Spleen (tissue), 11 donors: ENCODE results near the gene DLG3. TPM values are rescaled to one million over a fixed set of nuclear protein-coding genes. Genes with fewer than 3 reads are reported as not detected.

Experiments
- DNase-seq: peaks from one replicate; pipeline ENCODE4 v3.0.0-alpha.2; 2020
- H3K27ac ChIP-seq, 8 donors: fragments of 200-600 bp; sonication (generic) in 7 of 8; 1 replicate in 4 of 8; 2 replicates in 4 of 8; pipeline versions ENCODE4 v1.5.0 to v1.8.0; 2016 to 2021; ENCODE audit warnings: inconsistent platforms in 4 of 8, mild to moderate bottlenecking in 4 of 8, moderate library complexity in 1 of 8
- H3K27me3 ChIP-seq, 7 donors: fragments of 200-600 bp; sonication (generic) in 6 of 7; replicated peaks in 1 of 7; 1 replicate in 4 of 7; 2 replicates in 3 of 7; pipeline versions ENCODE4 v1.5.0 to v1.8.0; 2016 to 2021; ENCODE audit warnings: inconsistent platforms in 3 of 7, mild to moderate bottlenecking in 1 of 7
- H3K36me3 ChIP-seq, 6 donors: fragments of 200-600 bp; sonication (generic) in 5 of 6; 1 replicate in 4 of 6; 2 replicates in 2 of 6; pipeline versions ENCODE4 v1.5.0 to v1.8.0; 2016 to 2021; ENCODE audit warnings: inconsistent platforms in 2 of 6
- H3K4me1 ChIP-seq, 6 donors: fragments of 200-600 bp; sonication (generic) in 5 of 6; 1 replicate in 3 of 6; 2 replicates in 3 of 6; pipeline versions ENCODE4 v1.5.0 to v1.8.0; 2016 to 2021; ENCODE audit warnings: inconsistent platforms in 3 of 6
- H3K4me3 ChIP-seq, 8 donors: fragments of 200-600 bp; sonication (generic) in 7 of 8; 1 replicate in 4 of 8; 2 replicates in 4 of 8; pipeline versions ENCODE4 v1.5.0 to v1.8.0; 2016 to 2021; ENCODE audit warnings: inconsistent platforms in 4 of 8, mild to moderate bottlenecking in 4 of 8, moderate library complexity in 2 of 8
- H3K9me3 ChIP-seq, 8 donors: fragments of 200-600 bp; sonication (generic) in 7 of 8; 1 replicate in 4 of 8; 2 replicates in 4 of 8; pipeline versions ENCODE4 v1.5.0 to v1.8.0; 2016 to 2021; ENCODE audit warnings: inconsistent platforms in 4 of 8
- CTCF ChIP-seq, 11 experiments: fragments of 200-600 bp in 7 of 11; fragments of 450-650 bp in 4 of 11; sonication (generic) in 4 of 11; IDR thresholded peaks in 8 of 11; conservative IDR thresholded peaks in 3 of 11; 1 replicate in 7 of 11; 2 replicates in 4 of 11; pipeline versions ENCODE4 v1.4.0 to v1.8.0; 2016 to 2021; ENCODE audit warnings: antibody characterized with exemption in 11 of 11, inconsistent platforms in 4 of 11, mild to moderate bottlenecking in 1 of 11
- POLR2A ChIP-seq, 3 donors: fragments of 450-650 bp; IDR thresholded peaks; one replicate each; pipeline ENCODE4 v1.5.1; 2017; ENCODE audit warnings: antibody characterized with exemption in 3 of 3, mild to moderate bottlenecking in 1 of 3
- POLR2AphosphoS5 ChIP-seq, 3 donors: sonication (generic); formaldehyde crosslinking; IDR thresholded peaks; one replicate each; pipeline ENCODE4 v1.5.1; 2017; ENCODE audit warnings: antibody characterized with exemption in 3 of 3
- WGBS, 5 donors: extraction: QIAGEN DNeasy Blood & Tissue Kit in 3 of 5; methylation state at CpG; one replicate each; pipeline versions ENCODE4 v1.1.5 to v1.1.7; 2013 to 2018; 5-methylcytosine and 5-hydroxymethylcytosine counted together
- intact Hi-C: fragments of 100-400 bp; cut with DNase I; formaldehyde crosslinking; loops from one replicate; pipeline ENCODE4 v1.15.0; 2023; ENCODE audit warnings: low total_unique reads
- polyA plus RNA-seq, 3 donors: library from polyadenylated mRNA; stranded (reverse); fragments of 200-250 nt; gene quantifications; one replicate each; pipeline ENCODE4 v1.2.1, GENCODE V29; 2013
- small RNA-seq, 4 donors: library from RNA; depleted of rRNA; stranded (forward); fragments of <200 nt; gene quantifications; one replicate each; pipeline ENCODE3, GENCODE V24; 2016
- total RNA-seq, 7 donors: library from RNA; depleted of rRNA in 3 of 7; stranded (reverse); fragments of >200 nt in 3 of 7; fragmentation: NEBNext Ultra II Directional in 4 of 7; extraction: Animal tissue kit (Norgen Biotek cat#: 25700) in 4 of 7; gene quantifications; one replicate each; pipeline versions ENCODE4 v1.1.0 to v1.2.1, GENCODE V29; 2016 to 2021
- donor health status: healthy with polysubstance abuse.
- donor health status: DM: no; HTN: no; CAD: no; lungs with moderate emphysema.
- donor health status: DM: no; HTN: no; CAD: no.
- donor health status: Bipolar disorder and iron deficiency.
- donor health status: healthy.
- donor health status: DM: no; HTN: no; CAD: no.
- donor health status: DM: yes; HTN: yes; CAD: no.

The DLG3 gene
- total and polyA plus RNA-seq, 10 donors: 2.7 to 46.3 (median 35.5) TPM

GRCh38 chrX:70553516-70553915 lies 108.9 kb downstream of the DLG3 start:
- no peaks in the 10 kb centered on the region for H3K4me1 ChIP-seq
- H3K4me3 ChIP-seq: no peak overlapping the region
- H3K36me3 ChIP-seq: no peaks in the 10 kb centered on the region
- TF ChIP-seq POLR2A (IDR thresholded peaks at IDR 0.05): no peak
- TF ChIP-seq POLR2AphosphoS5 (IDR thresholded peaks at IDR 0.05): no peak
- no peak for TF ChIP-seq CTCF (IDR thresholded peaks at IDR 0.05 in 8 of 11, conservative IDR thresholded peaks at IDR 0.05 in 3 of 11)
- H3K27ac ChIP-seq: no peak overlapping the region
- 56 to 100% (median 89%) methylated on average over 1 of the region's 1 CpG for WGBS, 5 donors
- H3K9me3 ChIP-seq: peaks cover 0 to 4% (median 0%) of the 10 kb centered on the region in 8 donors
- intact Hi-C loops: no loop called here
- no peak for DNase-seq
- no peaks in the 10 kb centered on the region for H3K27me3 ChIP-seq

GRCh38 chrX:70554081-70554480 lies 109.4 kb downstream of the DLG3 start:
- H3K27ac ChIP-seq: no peak overlapping the region
- H3K9me3 ChIP-seq: peaks cover 0 to 9% (median 0%) of the 10 kb centered on the region in 8 donors
- no peaks in the 10 kb centered on the region for H3K27me3 ChIP-seq
- DNase-seq: no peak
- 1 to 25% (median 6%) methylated on average over 2 of the region's 2 CpGs for WGBS, 5 donors
- TF ChIP-seq POLR2A (IDR thresholded peaks at IDR 0.05) (no peak), POLR2AphosphoS5 (IDR thresholded peaks at IDR 0.05) (no peak), CTCF (IDR thresholded peaks at IDR 0.05 in 8 of 11, conservative IDR thresholded peaks at IDR 0.05 in 3 of 11) (no peak)
- no peak overlapping the region for H3K4me3 ChIP-seq
- no peaks in the 10 kb centered on the region for H3K36me3 ChIP-seq
- H3K4me1 ChIP-seq: no peaks in the 10 kb centered on the region
- intact Hi-C loops: no loop called here

GRCh38 chrX:70554523-70554922 lies 109.9 kb downstream of the DLG3 start:
- intact Hi-C loops: no loop called here
- TF ChIP-seq POLR2AphosphoS5 (IDR thresholded peaks at IDR 0.05): no peak
- TF ChIP-seq POLR2A (IDR thresholded peaks at IDR 0.05): no peak
- TF ChIP-seq CTCF (IDR thresholded peaks at IDR 0.05 in 8 of 11, conservative IDR thresholded peaks at IDR 0.05 in 3 of 11): no peak

GRCh38 chrX:70554948-70555347 lies 110.3 kb downstream of the DLG3 start:
- WGBS, 5 donors: 73 to 89% (median 83%) methylated on average over 5 of the region's 5 CpGs
- no peaks in the 10 kb centered on the region for H3K36me3 ChIP-seq
- no peaks in the 10 kb centered on the region for H3K27me3 ChIP-seq
- DNase-seq: no peak
- H3K27ac ChIP-seq: no peak overlapping the region
- H3K9me3 ChIP-seq: peaks cover 0 to 18% (median 1%) of the 10 kb centered on the region in 8 donors
- no peaks in the 10 kb centered on the region for H3K4me1 ChIP-seq
- intact Hi-C loops: no loop called here
- H3K4me3 ChIP-seq: no peak overlapping the region
- TF ChIP-seq POLR2A (IDR thresholded peaks at IDR 0.05) (no peak), POLR2AphosphoS5 (IDR thresholded peaks at IDR 0.05) (no peak), CTCF (IDR thresholded peaks at IDR 0.05 in 8 of 11, conservative IDR thresholded peaks at IDR 0.05 in 3 of 11) (no peak)

More at GRCh38 chrX:70554523-70554922, 109.9 kb downstream of the DLG3 start:
- H3K9me3 ChIP-seq: peaks cover 0 to 14% (median 0%) of the 10 kb centered on the region in 8 donors
- no peaks in the 10 kb centered on the region for H3K4me1 ChIP-seq
- no peak for DNase-seq
- WGBS, 5 donors: 41 to 67% (median 47%) methylated on average over 2 of the region's 2 CpGs
- no peaks in the 10 kb centered on the region for H3K27me3 ChIP-seq
- no peak overlapping the region for H3K4me3 ChIP-seq
- H3K27ac ChIP-seq: no peak overlapping the region
- no peaks in the 10 kb centered on the region for H3K36me3 ChIP-seq

Small RNAs within 50 kb of the gene (small RNA-seq; reads per million reads assigned to genes)
- 0 reads per million in 4 donors for gene RNU4-81P
- gene RNY4P23: 1.3 to 2.2 (median 1.8) reads per million in 4 donors

Other genes starting within 250 kb of the DLG3 start
- not detected for gene AWAT1, start 210.2 kb upstream of the DLG3 start, total RNA-seq
- not detected for gene AWAT1, start 210.2 kb upstream of the DLG3 start, polyA plus RNA-seq
- gene P2RY4, start 184.6 kb upstream of the DLG3 start, total RNA-seq: 1 to 10 TPM in 4 of 7 donors, under 1 TPM in 3; 0.27 to 1.8 (median 1.3) TPM
- under 1 TPM in 2 of 3 donors, not detected in 1; 0.06 to 0.11 TPM for gene P2RY4, start 184.6 kb upstream of the DLG3 start, polyA plus RNA-seq
- gene ARR3, start 176.5 kb upstream of the DLG3 start, total RNA-seq: not detected
- not detected for gene ARR3, start 176.5 kb upstream of the DLG3 start, polyA plus RNA-seq
- not detected for gene RAB41, start 162.7 kb upstream of the DLG3 start, total RNA-seq
- gene RAB41, start 162.7 kb upstream of the DLG3 start, polyA plus RNA-seq: not detected
- 10 to 100 TPM; 20.0 to 28.6 (median 25.3) TPM for gene PDZD11, start 154.9 kb upstream of the DLG3 start, total RNA-seq
- gene PDZD11, start 154.9 kb upstream of the DLG3 start, polyA plus RNA-seq: 10 to 100 TPM; 36.7 to 44.5 (median 40.2) TPM
- 1 to 10 TPM; 1.4 to 6.0 (median 3.2) TPM for gene KIF4A, start 154.7 kb upstream of the DLG3 start, total RNA-seq
- 1 to 10 TPM in 2 of 3 donors, under 1 TPM in 1; 0.41 to 1.5 (median 1.3) TPM for gene KIF4A, start 154.7 kb upstream of the DLG3 start, polyA plus RNA-seq
- 100 to 1,000 TPM in 1 of 7 donors, 10 to 100 TPM in 6; 37.0 to 103 (median 68.6) TPM for gene GDPD2, start 21.5 kb upstream of the DLG3 start, total RNA-seq
- 10 to 100 TPM in 2 of 3 donors, 1 to 10 TPM in 1; 2.4 to 82.5 (median 25.1) TPM for gene GDPD2, start 21.5 kb upstream of the DLG3 start, polyA plus RNA-seq